Psoas muscle (tissue), 8 donors: Measurements from ENCODE around the gene MALRD1. TPM values are rescaled to one million over a fixed set of nuclear protein-coding genes. Genes with fewer than 3 reads are reported as not detected.

Experiments used
- ATAC-seq, 4 donors: fragments of 200-7000 bp; cut with Tn5 transposase; one replicate each; pipeline ENCODE4 v1.9.1; 2020; ENCODE audit warnings: moderate library complexity in 3 of 4, mild to moderate bottlenecking in 2 of 4
- DNase-seq, 2 donors: peaks; one replicate each; pipeline ENCODE4 v3.0.0-alpha.2; 2020
- H3K27ac ChIP-seq: fragments of 200-600 bp; one replicate; pipeline ENCODE4 v1.8.0; 2022
- H3K27me3 ChIP-seq, 3 donors: fragments of 200-600 bp in 1 of 3; one replicate each; pipeline versions ENCODE4 v1.6.1 to v1.8.0; 2013 to 2022; ENCODE audit warnings: low read length in 2 of 3, mild to moderate bottlenecking in 2 of 3, moderate library complexity in 1 of 3; ENCODE audit not compliant: insufficient read depth in 3 of 3
- H3K36me3 ChIP-seq, 2 donors: fragments of 200-600 bp in 1 of 2; one replicate each; pipeline versions ENCODE4 v1.6.1 to v1.8.0; 2013 to 2022; ENCODE audit warnings: low read depth in 1 of 2, mild to moderate bottlenecking in 1 of 2, moderate library complexity in 1 of 2; ENCODE audit not compliant: insufficient read depth in 1 of 2
- H3K4me1 ChIP-seq: fragments of 200-600 bp; one replicate; pipeline ENCODE4 v1.8.0; 2022
- H3K4me3 ChIP-seq: fragments of 200-600 bp; one replicate; pipeline ENCODE4 v1.8.0; 2022; ENCODE audit warnings: mild to moderate bottlenecking
- H3K9me3 ChIP-seq: fragments of 200-600 bp; one replicate; pipeline ENCODE4 v1.8.0; 2022
- CTCF ChIP-seq: fragments of 200-600 bp; IDR thresholded peaks from one replicate; pipeline ENCODE4 v1.8.0; 2022; ENCODE audit warnings: antibody characterized with exemption
- WGBS, 3 donors: extraction: QIAGEN DNeasy Blood & Tissue Kit; methylation state at CpG; one replicate each; pipeline versions ENCODE4 v1.1.6 to v1.1.7; 2013; 5-methylcytosine and 5-hydroxymethylcytosine counted together
- intact Hi-C, 2 donors: fragments of 100-400 bp; cut with DNase I; formaldehyde crosslinking; loops; one replicate each; pipeline versions ENCODE4 v1.11.0 to v1.14.2; 2022
- polyA plus RNA-seq, 3 donors: library from polyadenylated mRNA; stranded (reverse); fragments of 200-250 nt; gene quantifications; one replicate each; pipeline ENCODE4 v1.2.3, GENCODE V29; 2013
- total RNA-seq, 4 donors: library from RNA; stranded (reverse); fragmentation: NEBNext Ultra II Directional in 2 of 4; extraction: Animal tissue kit (Norgen Biotek cat#: 25700) in 2 of 4; gene quantifications; one replicate each; pipeline versions ENCODE4 v1.2.1 to v1.2.4, GENCODE V29; 2021 to 2023
- donor health status: healthy with polysubstance abuse.
- donor health status: DM: no; HTN: no; CAD: no; lungs with moderate emphysema.
- donor health status: Bipolar disorder and iron deficiency.
- donor health status: healthy.
- donor health status: DM: yes; HTN: yes; CAD: no.
- donor health status: DM: no; HTN: no; CAD: no.
- donor health status: DM: no; HTN: no; CAD: no.
- donor health status: DM: yes; HTN: yes; CAD: no.

Gene MALRD1
- total and polyA plus RNA-seq, 7 donors: 0.12 to 0.39 (median 0.27) TPM; not detected in 3

GRCh38 chr10:19178675-19179074 is 130.1 kb downstream of the MALRD1 start:
- no peak overlapping the region for H3K4me3 ChIP-seq
- H3K9me3 ChIP-seq: no peaks in the 10 kb centered on the region
- H3K36me3 ChIP-seq: no peaks in the 10 kb centered on the region
- no peak for ATAC-seq
- H3K4me1 ChIP-seq: no peaks in the 10 kb centered on the region
- 75 to 83% (median 75%) methylated on average over 8 of the region's 8 CpGs for WGBS, 3 donors
- H3K27me3 ChIP-seq: no peaks in the 10 kb centered on the region
- TF ChIP-seq CTCF: no peak
- no peak overlapping the region for H3K27ac ChIP-seq
- intact Hi-C loops: no loop called here
- no peak for DNase-seq

GRCh38 chr10:19184891-19185290 is 136.3 kb downstream of the MALRD1 start:
- Histone ChIP-seq H3K4me1 (no peaks in the 10 kb centered on the region), H3K36me3 (no peaks in the 10 kb centered on the region), H3K9me3 (no peaks in the 10 kb centered on the region), H3K27ac (no peak overlapping the region), H3K27me3 (no peaks in the 10 kb centered on the region), H3K4me3 (no peak overlapping the region)
- 49 to 65% (median 53%) methylated on average over 2 of the region's 2 CpGs for WGBS, 3 donors
- ATAC-seq (no peak), DNase-seq (no peak)
- intact Hi-C loops: no loop called here
- no peak for TF ChIP-seq CTCF

- 81 to 88% (median 84%) methylated on average over 3 of the region's 3 CpGs for WGBS, 3 donors
- DNase-seq: no peak
- Histone ChIP-seq H3K4me1 (no peaks in the 10 kb centered on the region), H3K27ac (no peak overlapping the region), H3K4me3 (no peak overlapping the region), H3K27me3 (no peaks in the 10 kb centered on the region), H3K36me3 (no peaks in the 10 kb centered on the region), H3K9me3 (no peaks in the 10 kb centered on the region)
- intact Hi-C loops: no loop called here
- no peak for TF ChIP-seq CTCF
- no peak for ATAC-seq
Measured at GRCh38 chr10:19194866-19195265, 146.3 kb downstream of the MALRD1 start.

- Histone ChIP-seq H3K4me3 (no peak overlapping the region), H3K27ac (no peak overlapping the region), H3K9me3 (no peaks in the 10 kb centered on the region), H3K27me3 (no peaks in the 10 kb centered on the region), H3K4me1 (no peaks in the 10 kb centered on the region), H3K36me3 (no peaks in the 10 kb centered on the region)
- 85 to 90% (median 88%) methylated on average over 5 of the region's 5 CpGs for WGBS, 3 donors
- no peak for DNase-seq
- intact Hi-C loops: no loop called here
- no peak for TF ChIP-seq CTCF
- ATAC-seq: no peak
Measured at GRCh38 chr10:19195698-19196097, 147.1 kb downstream of the MALRD1 start.

- no peak overlapping the region for H3K27ac ChIP-seq
Measured at GRCh38 chr10:19200211-19200610, 151.6 kb downstream of the MALRD1 start.

More at GRCh38 chr10:19200211-19200610, 151.6 kb downstream of the MALRD1 start:
- no peaks in the 10 kb centered on the region for H3K36me3 ChIP-seq
- DNase-seq (no peak), ATAC-seq (no peak)
- no peak for TF ChIP-seq CTCF
- H3K27me3 ChIP-seq: no peaks in the 10 kb centered on the region
- no peaks in the 10 kb centered on the region for H3K4me1 ChIP-seq
- H3K4me3 ChIP-seq: no peak overlapping the region
- H3K9me3 ChIP-seq: no peaks in the 10 kb centered on the region
- intact Hi-C loops: no loop called here
- 61 to 75% (median 71%) methylated on average over 2 of the region's 2 CpGs for WGBS, 3 donors
